GF-D8 (cell line): ENCODE results near the gene ARSA.
"Not testable (repeated sequence)": the region's sequence is repeated elsewhere in the genome, so short reads cannot be mapped to it uniquely, and the experiment has no call there.

Source experiments
- DNase-seq: peaks from one replicate; lab custom pipeline; 2025; lab: John Stamatoyannopoulos, UW

The ARSA gene

GRCh38 chr22:50627642-50628542 is at the start of gene ARSA:
Gene ARSA (minus strand): TSS chr22:50628152. CDS start chr22:50627779, 373 bp downstream.
- peak; percentile 59 for DNase-seq

GRCh38 chr22:50676661-50677492 is 48.9 kb upstream of the ARSA start:
- no peak for DNase-seq

GRCh38 chr22:50676180-50676636 is 48.3 kb upstream of the ARSA start:
- no peak for DNase-seq

DNA sequence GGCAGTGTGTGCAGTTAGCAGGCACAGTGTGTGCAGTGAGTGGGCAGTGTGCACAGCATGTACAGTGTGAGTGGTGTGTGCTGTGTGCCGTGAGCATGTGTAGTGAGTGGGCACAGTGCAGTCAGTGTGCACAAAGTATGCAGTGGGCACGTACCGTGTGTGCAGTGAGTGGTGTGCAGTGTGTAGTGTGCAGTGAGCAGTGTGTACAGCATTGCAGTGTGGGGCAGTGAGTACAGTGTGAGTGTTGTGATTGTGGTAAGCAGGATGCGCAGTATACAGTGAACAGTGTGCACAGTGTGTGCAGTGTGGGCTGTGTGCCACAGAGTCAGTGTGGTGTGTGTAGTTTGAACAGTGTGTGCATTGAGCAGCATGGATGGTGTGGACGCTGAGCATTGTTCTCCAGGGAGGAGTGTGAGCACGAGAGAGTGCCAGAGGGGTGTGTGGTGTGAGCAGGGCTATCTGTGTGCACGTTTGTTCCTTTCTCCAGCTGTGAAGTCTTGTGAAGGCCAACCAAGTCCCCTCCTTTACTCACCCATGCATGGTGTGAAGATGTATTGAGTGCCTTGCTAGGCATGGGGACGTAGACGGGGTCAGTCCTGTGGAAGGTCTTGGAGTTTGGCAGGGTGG is 47.7 kb upstream of the ARSA start:
- DNase-seq: no peak

- DNase-seq: no peak
These were observed 46.9 kb upstream of the ARSA start for GRCh38 chr22:50674606-50675552.

DNA sequence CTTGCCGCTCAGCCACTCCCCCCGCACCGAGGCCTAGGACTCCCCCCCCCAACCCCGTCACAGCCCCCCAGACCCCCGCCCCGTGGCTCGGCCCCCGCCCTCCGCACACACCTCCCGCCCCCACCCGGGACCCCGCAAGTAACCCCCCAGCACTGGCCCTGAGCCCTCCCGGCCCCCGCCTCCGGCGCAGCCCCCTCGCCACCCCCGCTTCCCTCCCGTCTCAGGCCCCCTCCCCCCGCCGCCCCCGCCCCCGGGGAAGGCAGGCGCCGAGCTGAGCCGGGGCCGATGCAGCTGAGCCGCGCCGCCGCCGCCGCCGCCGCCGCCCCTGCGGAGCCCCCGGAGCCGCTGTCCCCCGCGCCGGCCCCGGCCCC is 46.2 kb upstream of the ARSA start:
- no peak for DNase-seq

DNA sequence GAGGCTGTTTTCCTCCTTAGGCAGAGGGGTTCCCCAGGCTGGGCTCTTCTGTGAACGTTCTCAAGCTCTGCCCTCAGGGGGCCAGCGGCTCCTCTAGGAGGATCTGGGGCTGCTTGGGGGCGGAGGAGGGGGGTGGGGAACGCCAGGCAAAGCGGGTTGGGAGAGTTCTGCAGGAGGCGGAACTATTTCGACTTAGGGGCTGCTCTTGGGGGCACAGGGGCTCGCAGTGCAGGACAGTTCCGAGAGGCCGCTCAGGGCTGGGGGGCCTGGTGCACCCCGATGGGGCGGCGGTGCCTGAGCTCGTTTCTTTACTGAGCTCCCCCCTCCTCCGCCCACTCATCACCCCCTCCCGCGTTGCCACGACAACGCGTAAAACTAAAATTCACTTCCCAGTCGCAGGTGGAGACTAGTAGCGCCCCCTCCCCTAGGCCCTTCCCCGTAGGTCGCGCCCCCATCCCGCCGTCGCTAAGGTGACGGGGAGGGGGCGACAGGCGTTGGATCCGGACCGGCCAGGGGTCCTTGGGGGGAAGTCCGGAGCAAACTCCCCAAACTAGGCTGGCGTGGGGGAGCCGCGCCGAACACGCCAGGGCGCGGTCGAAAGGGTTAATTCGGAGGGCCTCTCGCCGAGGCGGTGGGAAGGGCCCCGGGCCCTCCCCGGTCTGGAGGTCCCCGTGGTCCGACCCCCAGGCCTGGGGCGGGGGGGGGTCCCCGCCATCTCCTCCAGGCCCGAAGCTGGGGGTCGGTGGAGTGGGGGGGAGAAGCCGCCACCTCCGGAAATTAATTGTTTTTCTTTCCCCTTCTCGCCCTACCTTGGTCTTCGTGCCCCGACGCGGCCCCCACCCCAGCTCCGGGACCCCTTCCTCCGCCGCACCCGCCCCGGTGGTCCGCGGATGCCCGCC is 45.5 kb upstream of the ARSA start:
- DNase-seq: no peak

DNA sequence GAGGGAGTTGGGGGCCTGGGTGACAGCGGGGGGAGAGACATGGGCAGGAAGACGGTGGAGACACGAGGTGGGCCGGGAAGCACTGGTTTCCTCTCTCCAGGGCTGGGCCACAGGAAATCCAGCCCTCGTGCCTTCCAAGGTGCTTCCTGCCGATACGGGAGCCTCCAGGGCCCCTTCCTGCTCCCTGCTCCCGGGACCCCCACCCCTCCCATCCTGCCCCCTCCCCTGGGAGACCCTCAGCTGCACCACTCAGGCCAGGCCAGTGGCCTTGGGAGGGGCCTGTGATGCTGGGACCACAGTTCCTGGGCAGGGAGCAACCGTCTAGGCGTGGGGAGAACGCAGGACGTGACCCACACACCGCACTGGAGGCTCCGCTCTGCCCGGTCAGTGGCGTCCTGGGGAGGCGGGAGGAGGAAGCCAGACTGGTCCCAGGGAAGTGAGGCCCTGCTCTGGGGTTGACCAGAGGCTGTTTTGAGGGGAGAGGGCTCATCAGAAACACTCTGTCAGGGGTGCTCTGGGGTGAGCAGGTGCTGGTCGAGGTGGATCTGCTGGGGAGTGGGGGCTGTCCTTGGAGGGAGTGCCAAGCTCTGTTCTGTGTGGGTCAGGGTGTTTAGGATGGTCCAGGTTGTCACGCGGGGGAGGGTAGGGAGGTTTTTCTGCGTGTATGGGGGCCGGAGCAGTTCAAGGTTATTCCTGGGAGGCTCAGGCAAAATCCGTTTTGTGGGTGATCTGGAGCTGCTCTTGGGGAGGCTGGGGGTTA is 44.7 kb upstream of the ARSA start, which contains the start of gene SHANK3:
SHANK3 (plus strand) TSS at position 353 of the 760 bp plus-strand sequence.
- DNase-seq: no peak

GRCh38 chr22:50672041-50672440 is 44.1 kb upstream of the ARSA start:
- no peak for DNase-seq

DNA sequence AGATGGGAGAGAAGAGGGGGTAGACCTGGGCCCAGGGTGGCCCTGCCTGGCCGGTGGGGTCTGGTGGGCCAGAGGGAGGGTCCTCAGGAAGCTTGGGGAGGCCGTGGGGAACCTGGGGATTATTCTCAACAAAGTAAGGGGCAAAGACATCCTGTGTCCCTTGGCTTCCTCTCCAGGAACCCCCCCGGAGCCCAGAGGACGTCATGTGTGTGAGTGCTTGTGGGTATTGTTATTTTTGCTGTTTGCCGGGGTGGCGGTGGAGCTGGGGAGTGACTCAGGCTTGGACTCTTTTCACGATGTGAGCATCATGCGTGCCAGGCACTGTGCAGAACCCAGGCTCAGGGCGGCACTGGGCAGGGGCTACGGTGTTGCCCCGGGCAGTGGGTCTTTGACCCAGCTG is 43.7 kb upstream of the ARSA start:
- DNase-seq: no peak

DNA sequence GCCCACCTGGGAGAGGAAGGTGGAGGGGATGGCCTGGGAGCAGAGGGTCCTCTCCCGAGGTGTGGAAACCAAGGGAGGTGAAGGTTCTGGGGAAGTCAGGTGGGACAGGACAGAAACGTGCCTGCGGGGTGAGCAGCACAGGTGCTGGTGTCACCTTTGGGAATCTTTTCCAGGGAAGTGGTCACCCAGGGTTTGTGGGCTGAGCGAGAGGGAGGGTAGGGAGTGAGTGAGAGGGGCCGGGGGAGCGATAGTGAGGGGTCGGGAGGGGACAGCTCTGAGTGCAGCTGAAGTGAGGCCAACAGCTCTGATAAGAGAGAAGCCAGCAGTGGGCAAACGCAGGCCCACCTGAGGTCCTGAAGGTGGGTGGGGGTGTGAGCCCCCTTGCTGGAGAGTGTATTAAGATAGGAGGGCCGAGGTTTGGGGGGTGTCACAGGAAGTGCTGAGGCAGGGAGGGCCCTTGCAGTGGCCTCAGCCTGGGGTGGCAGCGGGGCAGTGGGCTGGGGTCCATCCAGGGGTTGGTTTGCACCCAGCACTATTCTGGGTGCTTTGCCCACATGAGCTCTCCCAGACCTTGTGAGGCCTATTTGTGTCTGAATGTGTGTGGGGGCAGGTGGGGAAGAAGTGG is 43.1 kb upstream of the ARSA start:
- DNase-seq: no peak

DNA sequence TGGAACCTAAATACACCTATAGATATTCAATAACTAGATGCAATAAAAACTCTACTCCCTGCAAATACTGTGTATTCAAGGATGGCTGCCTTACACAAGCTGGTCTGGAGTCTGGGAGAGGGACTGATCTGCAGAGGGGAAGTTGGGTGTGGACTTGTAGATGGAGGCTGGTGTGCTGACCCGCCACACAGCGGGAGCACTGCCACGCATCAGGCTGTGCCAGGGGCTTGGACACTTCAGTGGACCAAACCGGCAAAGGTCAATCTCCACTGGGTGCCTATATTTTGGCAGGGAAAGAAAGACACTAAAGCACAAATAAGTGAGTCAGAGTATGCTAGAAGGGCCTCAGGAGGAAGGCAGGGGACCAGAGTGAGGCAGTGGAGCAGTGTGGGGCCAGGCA is 42.6 kb upstream of the ARSA start:
- no peak for DNase-seq

DNA sequence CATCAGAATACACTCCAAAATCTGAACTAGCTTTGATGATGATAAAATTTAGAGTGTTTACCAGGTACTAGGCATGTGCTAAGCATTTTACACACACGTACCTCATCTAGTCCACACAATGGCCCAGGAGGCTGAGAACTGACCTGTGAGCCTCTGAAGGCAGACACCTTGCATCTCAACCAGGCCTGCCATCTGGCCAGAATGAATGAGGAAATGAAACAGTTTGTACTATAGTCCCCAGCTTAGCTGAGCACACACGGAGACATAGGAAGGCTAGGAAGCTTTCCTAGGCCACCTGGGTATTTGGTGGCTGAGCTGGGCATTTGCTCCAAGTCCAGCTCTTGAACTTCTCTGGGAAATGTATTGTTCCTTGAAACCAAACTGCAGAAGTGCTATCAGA is 37.8 kb upstream of the ARSA start:
- no peak for DNase-seq

DNA sequence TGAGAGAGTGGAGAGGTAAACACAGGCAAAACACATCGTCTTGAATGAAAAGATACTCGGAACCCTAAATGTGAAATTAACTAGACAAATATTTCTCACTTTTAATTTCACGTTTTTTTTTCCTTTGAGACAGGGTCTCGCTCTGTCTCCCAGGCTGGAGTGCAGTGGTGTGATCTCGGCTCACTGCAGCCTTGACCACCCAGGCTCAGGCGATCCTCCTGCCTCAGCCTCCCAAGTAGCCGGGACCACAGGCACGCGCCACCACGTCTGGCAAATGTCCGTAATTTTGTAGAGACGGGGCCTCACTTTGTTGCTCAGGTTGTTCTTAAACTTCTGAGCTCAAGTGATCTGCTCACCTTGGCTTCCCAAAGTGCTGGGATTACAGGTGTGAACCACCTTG is 37.3 kb upstream of the ARSA start:
- no peak for DNase-seq

- DNase-seq: no peak
These were observed 32.4 kb upstream of the ARSA start for GRCh38 chr22:50660306-50660705.

GRCh38 chr22:50659711-50660110 is 31.8 kb upstream of the ARSA start:
- DNase-seq: not testable (repeated sequence)

GRCh38 chr22:50657925-50658324 is 30.0 kb upstream of the ARSA start:
- no peak for DNase-seq

DNA sequence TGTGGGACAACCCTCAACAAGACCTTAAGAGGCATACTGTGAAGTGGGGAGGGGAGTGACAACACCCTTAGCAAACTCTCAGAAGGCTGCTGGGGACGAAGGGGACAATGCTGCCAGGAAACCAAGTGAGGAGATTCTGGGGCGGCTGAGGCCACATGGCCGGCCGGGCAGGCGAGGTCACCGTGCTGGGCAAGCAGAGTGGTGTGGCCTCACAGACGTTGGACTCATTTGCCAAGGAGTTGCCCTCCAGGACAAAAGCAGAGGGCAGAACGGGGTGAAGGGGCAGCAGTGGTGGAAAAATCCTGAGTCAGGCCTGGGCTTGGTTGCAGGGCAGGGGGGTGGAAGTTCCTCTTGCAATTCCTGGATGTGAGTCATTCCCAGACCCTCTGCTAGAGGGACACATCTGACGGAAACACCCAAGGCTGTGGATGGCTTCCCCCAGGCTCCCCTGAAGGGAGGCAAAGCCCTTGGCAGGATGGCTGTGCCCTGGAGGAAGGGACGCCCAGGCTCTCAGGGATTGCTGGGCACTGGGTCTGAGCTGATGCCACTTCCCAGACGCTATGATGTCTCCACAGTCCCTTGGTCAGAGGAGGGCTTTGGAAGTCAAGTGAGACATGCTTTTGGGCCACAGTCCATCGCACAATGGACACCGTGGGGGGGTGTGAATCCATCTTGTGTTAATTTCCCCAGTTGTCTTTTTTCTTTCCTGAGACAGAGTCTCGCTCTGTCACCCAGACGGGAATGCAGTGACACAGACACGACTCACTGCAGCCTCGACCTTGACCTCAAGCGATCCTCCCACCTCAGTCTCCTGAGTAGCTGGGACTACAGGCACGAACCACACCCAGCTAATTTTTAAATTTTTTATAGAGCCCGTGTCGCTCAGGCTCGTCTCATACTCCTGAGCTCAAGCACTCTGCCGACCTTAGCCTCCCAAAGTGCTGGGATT is 28.4 kb upstream of the ARSA start:
- DNase-seq: no peak
